Cardiac fibroblast (primary cell): ENCODE measurements around the gene KRT36.

Experiments used
- DNase-seq, 2 donors: peaks; one replicate each; pipeline versions ENCODE4 v3.0.0 to v3.0.0-alpha.2; 2010; ENCODE audit warnings: low read depth in 2 of 2
- H3K4me3 ChIP-seq, 2 donors: replicated peaks in 1 of 2; 1 replicate in 1 of 2; 2 replicates in 1 of 2; pipeline ENCODE4 v1.5.1; 2011; ENCODE audit warnings: low read depth in 2 of 2, low read length in 2 of 2, mild to moderate bottlenecking in 2 of 2, moderate library complexity in 1 of 2
- TF ChIP-seq, protein P1 (sequence below): IDR thresholded peaks from one replicate; pipeline ENCODE4 v1.5.1; 2011; ENCODE audit warnings: low read depth, mild to moderate bottlenecking, low read length, inconsistent platforms

Gene KRT36

DNA sequence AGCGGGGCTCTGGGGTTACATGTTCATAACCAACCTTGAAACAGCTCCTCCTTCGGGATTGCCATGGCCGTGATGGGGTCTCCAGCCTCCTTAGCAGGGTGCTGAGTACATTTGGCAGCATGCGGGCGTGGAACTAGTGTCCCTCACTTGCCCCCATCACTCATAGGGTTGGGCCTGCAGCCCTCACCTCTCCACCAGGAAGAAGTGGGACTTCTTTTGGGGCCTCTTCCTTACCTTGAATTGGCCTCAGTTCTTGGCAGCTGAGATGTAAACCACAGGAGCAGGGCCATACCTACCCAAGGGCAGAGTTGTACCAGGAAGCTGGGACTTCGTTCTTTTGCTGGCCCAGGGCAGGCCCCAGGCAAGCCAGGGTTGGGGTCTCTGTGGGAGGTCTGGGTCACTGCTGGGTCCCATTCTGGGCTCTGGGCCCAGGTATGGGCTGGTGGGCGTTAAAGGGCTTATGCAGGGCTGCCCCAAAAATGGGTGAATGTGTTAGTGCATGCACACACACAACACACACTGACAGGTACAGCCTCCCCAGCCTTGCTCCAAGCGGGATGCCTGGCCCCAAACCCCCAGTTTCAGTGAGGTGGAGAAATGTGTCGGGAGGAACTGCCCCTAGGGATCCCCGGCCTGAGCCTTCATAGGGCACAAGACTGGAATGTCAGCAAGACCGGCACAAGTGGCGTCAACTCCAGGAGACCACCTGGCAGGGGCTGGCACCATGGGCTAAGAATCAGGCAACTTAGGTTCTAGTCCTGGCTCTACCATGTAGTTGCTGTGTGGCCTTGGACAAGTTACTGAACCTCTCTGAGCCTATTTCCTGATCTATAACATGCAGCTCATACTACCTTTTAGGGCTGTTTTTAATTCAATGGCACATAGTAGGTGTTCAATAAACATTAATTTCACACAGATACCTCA is 32.9 kb upstream of the KRT36 start:
- DNase-seq: no peak
- TF ChIP-seq, protein P1, sequence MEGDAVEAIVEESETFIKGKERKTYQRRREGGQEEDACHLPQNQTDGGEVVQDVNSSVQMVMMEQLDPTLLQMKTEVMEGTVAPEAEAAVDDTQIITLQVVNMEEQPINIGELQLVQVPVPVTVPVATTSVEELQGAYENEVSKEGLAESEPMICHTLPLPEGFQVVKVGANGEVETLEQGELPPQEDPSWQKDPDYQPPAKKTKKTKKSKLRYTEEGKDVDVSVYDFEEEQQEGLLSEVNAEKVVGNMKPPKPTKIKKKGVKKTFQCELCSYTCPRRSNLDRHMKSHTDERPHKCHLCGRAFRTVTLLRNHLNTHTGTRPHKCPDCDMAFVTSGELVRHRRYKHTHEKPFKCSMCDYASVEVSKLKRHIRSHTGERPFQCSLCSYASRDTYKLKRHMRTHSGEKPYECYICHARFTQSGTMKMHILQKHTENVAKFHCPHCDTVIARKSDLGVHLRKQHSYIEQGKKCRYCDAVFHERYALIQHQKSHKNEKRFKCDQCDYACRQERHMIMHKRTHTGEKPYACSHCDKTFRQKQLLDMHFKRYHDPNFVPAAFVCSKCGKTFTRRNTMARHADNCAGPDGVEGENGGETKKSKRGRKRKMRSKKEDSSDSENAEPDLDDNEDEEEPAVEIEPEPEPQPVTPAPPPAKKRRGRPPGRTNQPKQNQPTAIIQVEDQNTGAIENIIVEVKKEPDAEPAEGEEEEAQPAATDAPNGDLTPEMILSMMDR: no peak
- no peak overlapping the region for H3K4me3 ChIP-seq

DNA sequence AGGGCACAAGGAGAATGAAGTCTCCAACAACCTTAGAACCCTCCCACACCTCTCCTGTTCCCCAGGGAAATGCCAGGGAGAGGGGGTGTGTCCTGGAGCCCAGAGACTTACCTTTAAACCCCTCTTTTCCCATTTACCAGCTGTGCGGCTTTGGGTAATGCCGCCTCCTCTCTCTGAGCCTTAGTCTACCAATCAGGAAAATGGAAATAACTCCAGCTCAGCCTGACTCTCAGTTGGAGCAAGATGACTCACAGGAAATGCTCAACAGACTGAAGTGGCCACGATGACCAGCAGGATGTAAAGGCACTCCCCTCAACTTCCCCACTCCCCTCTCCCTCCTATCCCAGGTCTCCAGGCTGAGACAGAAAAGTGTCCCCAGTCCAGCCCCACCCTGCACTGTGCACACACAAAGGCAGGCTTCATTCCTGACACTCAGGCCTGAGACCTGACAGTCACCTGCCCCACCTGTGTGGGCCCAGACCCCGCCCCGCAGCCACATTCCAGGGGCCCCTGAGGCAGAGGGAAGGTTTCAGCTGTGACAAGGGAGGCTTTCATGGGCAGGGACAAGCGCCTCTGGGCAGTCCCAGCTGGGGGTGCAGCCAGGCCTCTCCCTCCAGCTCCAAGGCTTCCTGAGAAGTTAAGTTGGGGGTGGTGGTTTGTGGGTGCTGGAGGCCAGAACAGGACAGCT is 32.0 kb upstream of the KRT36 start:
- TF ChIP-seq, protein P1: peak; percentile 17
- H3K4me3 ChIP-seq: no peak overlapping the region
- peak; percentile 68 to 90 for DNase-seq

DNA sequence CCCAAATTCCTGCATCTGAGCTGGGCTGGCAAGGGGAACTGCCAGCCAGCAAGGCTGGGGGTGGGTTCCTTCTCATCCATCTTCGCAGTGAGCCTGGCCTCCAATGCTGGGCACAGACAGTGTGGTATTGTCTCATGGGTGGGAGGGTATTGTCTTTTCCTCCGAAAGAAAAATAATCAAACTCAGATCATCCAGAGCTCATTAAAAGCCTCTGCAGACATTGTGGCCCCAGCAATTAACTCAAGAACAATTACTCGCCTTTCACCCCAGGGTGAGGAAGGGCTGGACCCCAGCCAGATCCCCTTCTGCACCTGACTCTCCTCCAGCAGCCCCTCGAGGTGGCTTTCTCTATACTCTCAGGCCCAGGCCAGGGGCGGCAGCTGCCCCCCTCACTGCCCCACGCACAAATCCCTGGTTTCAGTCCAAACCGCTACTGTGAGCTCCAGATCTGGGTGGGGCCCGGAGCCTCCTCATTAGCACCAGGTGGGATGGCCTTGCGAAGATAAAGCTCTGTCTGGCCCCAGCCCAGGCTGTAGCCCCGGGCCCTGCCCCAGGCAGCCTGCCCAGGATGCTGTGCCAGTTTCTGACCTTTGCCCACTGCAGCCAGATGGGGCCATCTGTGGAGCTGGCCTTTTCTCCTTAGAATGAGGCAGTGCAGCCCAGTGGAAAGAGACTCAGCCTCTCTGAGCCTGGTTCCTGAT is 31.3 kb upstream of the KRT36 start:
- H3K4me3 ChIP-seq: no peak overlapping the region

DNA sequence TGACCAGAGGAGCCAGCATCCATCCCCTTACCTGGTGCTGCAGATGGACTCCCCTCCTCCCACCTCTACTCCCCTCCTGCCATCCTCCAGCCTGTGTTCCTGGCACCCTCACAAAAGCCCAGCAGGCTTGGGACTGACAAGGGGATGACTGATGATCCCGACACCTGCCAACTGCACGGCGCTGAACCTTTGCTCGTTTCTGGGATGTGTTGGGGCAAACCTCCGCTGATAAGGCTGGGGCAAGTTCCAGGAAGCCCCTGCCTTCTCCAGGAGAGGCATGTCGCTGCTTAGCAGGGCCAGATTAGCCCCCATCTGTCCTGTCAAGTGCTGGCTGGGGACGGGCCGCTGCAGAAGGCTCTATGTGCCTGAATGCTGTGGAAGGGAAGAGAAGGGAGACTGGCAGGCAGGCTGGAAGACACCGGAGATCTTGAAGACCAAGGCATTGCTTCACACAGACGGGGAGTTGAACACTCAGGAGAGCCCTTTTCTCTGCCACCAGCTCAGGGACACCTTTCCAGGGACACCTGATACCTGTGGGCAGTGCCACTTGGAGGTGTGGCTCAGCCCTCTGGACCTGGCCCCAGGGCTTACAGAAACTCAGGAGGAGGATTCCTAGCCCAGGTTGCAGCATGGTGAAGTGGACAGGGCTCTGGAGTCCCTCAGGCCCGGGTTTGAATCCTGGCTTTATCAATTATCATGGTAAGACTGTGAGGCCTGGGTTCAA is 30.0 kb upstream of the KRT36 start:
- no peak overlapping the region for H3K4me3 ChIP-seq
- no peak for DNase-seq
- TF ChIP-seq, protein P1: no peak

More for the DNA sequence above, 31.3 kb upstream of the KRT36 start:
- TF ChIP-seq, protein P1: no peak
- DNase-seq: no peak

DNA sequence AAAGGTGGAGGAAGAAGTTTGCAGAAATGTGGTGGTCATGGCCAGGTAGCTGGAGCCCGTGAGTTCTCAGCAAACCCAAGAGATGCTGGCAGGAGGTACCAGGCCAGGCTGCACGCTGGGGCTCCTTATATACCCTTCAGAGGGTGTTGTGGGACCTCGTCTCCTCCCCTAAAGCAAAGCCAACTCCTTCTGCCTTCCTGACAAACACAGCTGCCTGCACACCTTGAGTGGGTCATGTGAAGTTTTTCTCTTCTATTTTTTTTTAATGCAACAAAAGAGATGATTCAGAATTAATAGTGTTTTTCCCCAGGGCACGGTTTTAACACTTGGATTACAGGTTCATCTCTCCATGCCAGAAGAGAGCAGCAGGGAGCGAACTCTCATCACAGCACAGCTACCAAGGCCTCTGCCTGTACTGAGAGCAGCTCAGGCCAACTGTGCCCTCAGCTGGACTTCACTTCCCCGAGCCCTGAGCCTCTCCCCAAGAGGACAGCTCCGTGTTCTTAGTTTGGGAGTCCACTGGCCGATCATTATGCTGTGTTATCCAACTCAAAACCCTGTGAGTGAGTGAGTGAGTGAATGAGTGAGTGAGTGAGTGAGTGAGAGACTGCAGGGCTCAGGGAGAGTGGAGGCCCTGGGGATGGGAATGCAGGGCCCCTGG is 29.2 kb upstream of the KRT36 start, which contains the start of gene KRT15:
Gene KRT15, minus strand, starts transcription at position 102 of the 661 bp plus-strand sequence. Its CDS starts 63 bp downstream, at position 39.
- TF ChIP-seq, protein P1: no peak
- peak; percentile 24 to 35 for DNase-seq
- no peak within 1 kb of the TSS for H3K4me3 ChIP-seq
